Mesendoderm (in vitro differentiated cells): ENCODE results near the gene ATP1A2.

Experiments used
- DNase-seq: peaks from one replicate; pipeline ENCODE4 v3.0.0; 2013
- H2AK5ac ChIP-seq: 2 replicates; pipeline ENCODE4 v1.6.1; 2013; ENCODE audit warnings: low read length, inconsistent platforms
- H2BK120ac ChIP-seq: 2 replicates; pipeline ENCODE4 v1.6.1; 2013; ENCODE audit warnings: low read depth, mild to moderate bottlenecking, low read length, moderate library complexity, mixed read lengths
- H2BK15ac ChIP-seq: replicated peaks from 2 replicates; pipeline ENCODE4 v1.6.1; 2013; ENCODE audit warnings: low read depth, mild to moderate bottlenecking, moderate library complexity
- H2BK5ac ChIP-seq: 2 replicates; pipeline ENCODE4 v1.6.1; 2013; ENCODE audit warnings: low read length, inconsistent platforms
- H3K18ac ChIP-seq: 2 replicates; pipeline ENCODE4 v1.6.1; 2013; ENCODE audit warnings: mild to moderate bottlenecking, low read length, mixed read lengths
- H3K23ac ChIP-seq: one replicate; pipeline ENCODE4 v1.6.1; 2013; ENCODE audit warnings: low read length
- H3K27ac ChIP-seq: 2 replicates; pipeline ENCODE4 v1.5.1; 2013; ENCODE audit warnings: low read depth, mild to moderate bottlenecking, inconsistent platforms, low read length, moderate library complexity
- H3K27me3 ChIP-seq: 2 replicates; pipeline ENCODE4 v1.6.1; 2013; ENCODE audit warnings: low read length, control low read depth, mild to moderate bottlenecking, inconsistent platforms; ENCODE audit not compliant: insufficient read depth, poor library complexity
- H3K36me3 ChIP-seq: 2 replicates; pipeline ENCODE4 v1.6.1; 2013; ENCODE audit warnings: low read length, inconsistent platforms; ENCODE audit not compliant: control insufficient read depth, insufficient read depth
- H3K4ac ChIP-seq: one replicate; pipeline ENCODE4 v1.6.1; 2013; ENCODE audit warnings: low read depth, mild to moderate bottlenecking, low read length, moderate library complexity
- H3K4me1 ChIP-seq: 2 replicates; pipeline ENCODE4 v1.6.1; 2013; ENCODE audit warnings: low read depth, low read length, inconsistent platforms; ENCODE audit not compliant: control insufficient read depth
- H3K4me2 ChIP-seq: 2 replicates; pipeline ENCODE4 v1.6.1; 2013; ENCODE audit warnings: low read length
- H3K4me3 ChIP-seq: 2 replicates; pipeline ENCODE4 v1.5.1; 2013; ENCODE audit warnings: mild to moderate bottlenecking, low read length
- H3K56ac ChIP-seq: one replicate; pipeline ENCODE4 v1.6.1; 2013; ENCODE audit warnings: low read length
- H3K79me1 ChIP-seq: 2 replicates; pipeline ENCODE4 v1.6.1; 2013; ENCODE audit warnings: low read length, inconsistent platforms
- H3K79me2 ChIP-seq: 2 replicates; pipeline ENCODE4 v1.6.1; 2013; ENCODE audit warnings: mild to moderate bottlenecking, low read length; ENCODE audit not compliant: control insufficient read depth, insufficient read depth
- H3K9ac ChIP-seq: 2 replicates; pipeline ENCODE4 v1.6.1; 2013; ENCODE audit warnings: low read length, inconsistent platforms
- H4K5ac ChIP-seq: one replicate; pipeline ENCODE4 v1.6.1; 2013; ENCODE audit warnings: low read length
- H4K8ac ChIP-seq: one replicate; pipeline ENCODE4 v1.6.1; 2013; ENCODE audit warnings: low read depth, mild to moderate bottlenecking, control low read depth, low read length, moderate library complexity
- WGBS: extraction: QIAGEN DNeasy Blood & Tissue Kit; methylation state at CpG from one replicate; pipeline ENCODE4 v1.1.7; 2013; ENCODE audit warnings: low lambda C conversion rate, missing lambda C conversion rate; ENCODE audit not compliant: insufficient coverage; ENCODE audit errors: extremely low coverage; 5-methylcytosine and 5-hydroxymethylcytosine counted together

The ATP1A2 gene

DNA sequence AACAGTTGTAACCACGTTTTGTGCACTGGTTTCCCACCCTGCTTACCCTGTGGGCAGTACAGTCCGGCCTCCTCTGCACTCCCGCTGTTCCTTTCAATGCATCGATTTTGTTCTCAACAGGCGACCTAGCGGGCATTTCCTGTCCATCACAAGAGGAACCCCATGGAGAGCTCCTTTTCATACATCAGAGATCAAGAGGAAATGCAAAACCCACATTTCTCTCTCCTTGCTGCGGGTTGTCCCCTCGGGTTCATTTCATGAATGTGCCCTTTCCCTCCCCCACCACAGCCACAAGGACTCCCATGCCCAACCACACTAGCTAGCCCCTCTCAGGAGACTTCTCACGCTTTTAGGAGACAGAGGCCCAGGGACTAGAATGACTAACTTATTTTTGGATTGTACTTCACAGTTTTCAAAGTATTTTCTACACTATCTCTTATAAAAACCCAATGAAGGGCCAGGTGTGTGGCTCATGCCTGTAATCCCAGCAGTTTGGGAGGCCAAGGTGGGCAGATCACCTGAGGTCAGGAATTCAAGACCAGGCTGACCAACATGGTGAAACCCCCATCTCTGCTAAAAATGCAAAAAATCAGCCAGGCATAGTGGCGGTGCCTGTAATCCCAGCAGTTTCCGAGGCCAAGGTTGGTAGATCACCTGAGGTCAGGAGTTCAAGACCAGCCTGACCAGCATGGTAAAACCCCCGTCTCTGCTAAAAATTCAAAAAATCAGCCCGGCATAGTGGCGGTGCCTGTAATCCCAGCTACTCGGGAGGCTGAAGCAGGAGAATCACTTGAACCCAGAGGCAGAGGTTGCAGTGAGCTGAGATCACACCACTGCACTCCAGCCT lies 54.2 kb downstream of the ATP1A2 start:
- peak overlapping the region; percentile 93 for H3K4ac ChIP-seq
- no peaks in the 10 kb centered on the region for H3K27me3 ChIP-seq
- H3K79me1 ChIP-seq = no peaks in the 10 kb centered on the region
- peaks cover 22% of the 10 kb centered on the region for H3K4me1 ChIP-seq
- no CpG with 5 or more reads among the region's 15 CpGs for WGBS
- no peak overlapping the region for H3K23ac ChIP-seq
- H3K4me3 ChIP-seq = no peak overlapping the region
- H2BK5ac ChIP-seq = peak overlapping the region; percentile 92
- no peaks in the 10 kb centered on the region for H3K79me2 ChIP-seq
- H4K5ac ChIP-seq = no peak overlapping the region
- DNase-seq = peak; percentile 96
- peak overlapping the region; percentile 90 for H3K27ac ChIP-seq
- peak overlapping the region; percentile 74 for H2BK120ac ChIP-seq
- no peak overlapping the region for H2BK15ac ChIP-seq
- no peak overlapping the region for H4K8ac ChIP-seq
- peak overlapping the region; percentile 22 for H3K9ac ChIP-seq
- no peaks in the 10 kb centered on the region for H3K36me3 ChIP-seq
- H2AK5ac ChIP-seq = no peak overlapping the region
- H3K56ac ChIP-seq = peak overlapping the region; percentile 72
- no peak overlapping the region for H3K4me2 ChIP-seq
- peak overlapping the region; percentile 93 for H3K18ac ChIP-seq

DNA sequence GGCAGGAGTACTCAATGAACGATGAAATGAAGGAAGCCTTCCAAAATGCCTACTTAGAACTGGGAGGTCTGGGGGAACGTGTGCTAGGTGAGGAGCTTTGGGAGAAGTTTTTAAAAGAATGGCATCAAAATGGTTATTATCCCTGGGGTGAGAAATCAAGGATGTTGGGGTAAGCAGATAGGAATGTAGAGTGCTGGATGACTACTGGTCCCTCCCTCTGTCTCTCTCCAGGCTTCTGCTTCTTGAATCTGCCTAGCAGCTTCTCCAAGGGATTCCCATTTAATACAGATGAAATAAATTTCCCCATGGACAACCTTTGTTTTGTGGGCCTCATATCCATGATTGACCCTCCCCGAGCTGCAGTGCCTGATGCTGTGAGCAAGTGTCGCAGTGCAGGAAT lies 55.8 kb downstream of the ATP1A2 start:
- Histone ChIP-seq H3K56ac (peak overlapping the region; percentile 81), H3K9ac (no peak overlapping the region), H3K27ac (peak overlapping the region; percentile 66), H3K36me3 (no peaks in the 10 kb centered on the region), H3K4me1 (peaks cover 22% of the 10 kb centered on the region), H4K8ac (no peak overlapping the region), H3K79me2 (no peaks in the 10 kb centered on the region), H3K4me3 (no peak overlapping the region), H3K79me1 (no peaks in the 10 kb centered on the region), H2BK15ac (no peak overlapping the region), H3K4ac (peak overlapping the region; percentile 18), H4K5ac (no peak overlapping the region), H3K27me3 (no peaks in the 10 kb centered on the region), H2BK5ac (peak overlapping the region; percentile 54), H3K23ac (no peak overlapping the region), H3K4me2 (no peak overlapping the region), H3K18ac (peak overlapping the region; percentile 93), H2AK5ac (peak overlapping the region; percentile 3), H2BK120ac (no peak overlapping the region)
- DNase-seq = peak; percentile 73
- WGBS = no CpG with 5 or more reads among the region's 4 CpGs

DNA sequence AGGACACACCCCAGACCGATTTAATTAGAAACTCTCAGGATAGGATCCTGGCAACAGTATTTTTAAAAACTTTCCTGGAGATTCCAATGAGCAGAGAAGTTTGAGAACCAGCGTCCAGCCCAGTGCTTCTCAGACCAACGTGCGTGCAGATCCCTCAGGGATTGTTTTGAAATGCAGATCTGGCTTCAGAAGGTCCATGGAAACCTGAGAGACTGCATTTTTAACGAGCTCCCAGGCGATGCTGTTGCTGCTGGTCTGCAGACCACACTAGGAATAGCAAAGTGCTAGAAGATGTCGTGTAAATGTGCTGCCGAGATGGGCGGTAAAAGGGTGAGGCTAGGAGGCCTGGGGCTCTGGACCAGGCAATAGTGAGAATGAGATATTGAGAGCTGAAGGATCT lies 56.4 kb downstream of the ATP1A2 start:
- H3K4me1 ChIP-seq = peaks cover 22% of the 10 kb centered on the region
- H2BK5ac ChIP-seq = peak overlapping the region; percentile 23
- peak overlapping the region; percentile 21 for H3K18ac ChIP-seq
- H3K9ac ChIP-seq = no peak overlapping the region
- H3K56ac ChIP-seq = peak overlapping the region; percentile 51
- H3K27me3 ChIP-seq = no peaks in the 10 kb centered on the region
- no peak overlapping the region for H3K23ac ChIP-seq
- no peak overlapping the region for H2BK120ac ChIP-seq
- no peaks in the 10 kb centered on the region for H3K79me2 ChIP-seq
- peak overlapping the region; percentile 60 for H3K4ac ChIP-seq
- H3K4me3 ChIP-seq = no peak overlapping the region
- peak; percentile 51 for DNase-seq
- no peak overlapping the region for H2BK15ac ChIP-seq
- no peaks in the 10 kb centered on the region for H3K36me3 ChIP-seq
- peak overlapping the region; percentile 14 for H3K27ac ChIP-seq
- no peaks in the 10 kb centered on the region for H3K79me1 ChIP-seq
- no peak overlapping the region for H4K8ac ChIP-seq
- H2AK5ac ChIP-seq = no peak overlapping the region
- no peak overlapping the region for H4K5ac ChIP-seq
- WGBS = no CpG with 5 or more reads among the region's 9 CpGs
- H3K4me2 ChIP-seq = no peak overlapping the region

DNA sequence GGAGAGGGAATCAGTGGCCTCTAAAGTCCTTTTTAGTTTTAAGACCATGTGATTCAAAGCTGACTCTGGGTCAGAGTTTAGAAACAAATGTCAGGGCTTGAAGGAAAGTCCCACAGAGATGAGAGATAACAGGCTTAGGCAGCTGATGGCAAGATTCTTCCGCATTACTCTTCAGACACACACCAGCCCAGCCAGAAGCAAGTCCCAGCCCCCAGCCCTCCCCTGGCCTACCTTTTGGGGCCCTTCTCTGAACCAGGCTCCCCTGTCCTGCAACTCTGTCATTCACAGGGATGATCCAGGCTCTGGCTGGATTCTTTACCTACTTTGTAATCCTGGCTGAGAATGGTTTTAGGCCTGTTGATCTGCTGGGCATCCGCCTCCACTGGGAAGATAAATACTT lies 61.7 kb downstream of the ATP1A2 start:
- H2BK15ac ChIP-seq = peak overlapping the region; percentile 4
- no peaks in the 10 kb centered on the region for H3K36me3 ChIP-seq
- no peak overlapping the region for H3K18ac ChIP-seq
- WGBS = no CpG with 5 or more reads among the region's 2 CpGs
- peak overlapping the region; percentile 46 for H3K56ac ChIP-seq
- peaks cover 10% of the 10 kb centered on the region for H3K4me1 ChIP-seq
- H3K9ac ChIP-seq = peak overlapping the region; percentile 10
- no peak overlapping the region for H4K8ac ChIP-seq
- H3K4me2 ChIP-seq = no peak overlapping the region
- H2AK5ac ChIP-seq = no peak overlapping the region
- no peak overlapping the region for H3K23ac ChIP-seq
- no peaks in the 10 kb centered on the region for H3K79me2 ChIP-seq
- H2BK120ac ChIP-seq = peak overlapping the region; percentile 64
- no peaks in the 10 kb centered on the region for H3K27me3 ChIP-seq
- H3K4me3 ChIP-seq = no peak overlapping the region
- H3K27ac ChIP-seq = peak overlapping the region; percentile 20
- peak overlapping the region; percentile 75 for H3K4ac ChIP-seq
- no peak overlapping the region for H2BK5ac ChIP-seq
- H3K79me1 ChIP-seq = no peaks in the 10 kb centered on the region
- H4K5ac ChIP-seq = no peak overlapping the region
- peak; percentile 64 for DNase-seq

DNA sequence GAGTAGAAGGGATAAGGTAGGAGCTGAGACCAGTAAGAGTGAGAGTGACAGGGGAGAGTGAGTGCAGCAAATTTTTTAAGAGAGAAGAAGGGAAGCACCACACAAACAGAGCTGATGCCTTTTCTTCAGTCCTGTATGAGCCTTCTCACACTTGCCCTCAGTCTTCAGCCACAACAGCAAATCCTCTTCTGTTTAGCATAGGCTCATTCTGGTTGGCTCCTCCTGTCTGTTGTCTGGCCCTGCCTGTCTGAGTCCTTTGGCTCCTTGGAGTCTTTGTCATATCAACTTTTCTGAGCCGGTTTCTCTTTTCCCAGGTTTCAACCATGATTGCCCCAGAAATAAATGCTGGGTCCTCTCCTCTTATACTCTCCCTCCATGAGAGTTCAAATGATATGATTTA lies 62.1 kb downstream of the ATP1A2 start:
- no peaks in the 10 kb centered on the region for H3K27me3 ChIP-seq
- no peak overlapping the region for H2BK5ac ChIP-seq
- peak overlapping the region; percentile 20 for H3K27ac ChIP-seq
- no peaks in the 10 kb centered on the region for H3K36me3 ChIP-seq
- no peak overlapping the region for H3K4me3 ChIP-seq
- H3K23ac ChIP-seq = no peak overlapping the region
- H3K79me2 ChIP-seq = no peaks in the 10 kb centered on the region
- H3K56ac ChIP-seq = peak overlapping the region; percentile 46
- H3K4me1 ChIP-seq = peaks cover 5% of the 10 kb centered on the region
- no CpG with 5 or more reads among the region's 1 CpG for WGBS
- H4K8ac ChIP-seq = no peak overlapping the region
- no peak overlapping the region for H2AK5ac ChIP-seq
- no peak overlapping the region for H3K4me2 ChIP-seq
- no peak overlapping the region for H3K18ac ChIP-seq
- peak overlapping the region; percentile 4 for H2BK15ac ChIP-seq
- DNase-seq = peak; percentile 55
- H3K79me1 ChIP-seq = no peaks in the 10 kb centered on the region
- peak overlapping the region; percentile 64 for H2BK120ac ChIP-seq
- peak overlapping the region; percentile 10 for H3K9ac ChIP-seq
- H3K4ac ChIP-seq = peak overlapping the region; percentile 75
- H4K5ac ChIP-seq = no peak overlapping the region
